H1 (cell line): ENCODE results near the gene CAPN7. TPM values are rescaled to one million over a fixed set of nuclear protein-coding genes. Genes with fewer than 3 reads are reported as not detected.

Experiments
- CTCF ChIA-PET: fragments of 300-600 bp; sonication (Branson Sonifier 250); formaldehyde crosslinking; loops from one replicate; lab custom pipeline; 2021; ENCODE audit not compliant: partially characterized antibody; lab: Charles Lee
- POLR2A ChIA-PET: fragments of 300-600 bp; sonication (Branson Sonifier 250); formaldehyde crosslinking; loops from one replicate; lab custom pipeline; 2021; ENCODE audit warnings: inconsistent platforms; ENCODE audit not compliant: partially characterized antibody; lab: Charles Lee
- DNase-seq, 2 experiments: peaks; one replicate each; pipeline versions ENCODE4 v3.0.0 to v3.0.0-alpha.2; 2010 to 2022; ENCODE audit warnings: low spot score in 2 of 2, low read depth in 1 of 2, mixed read lengths in 1 of 2
- FAIRE-seq: peaks from 2 replicates; lab custom pipeline; 2011; peaks lifted over from hg19 to GRCh38; lab: Jason Lieb, UNC
- H2AFZ ChIP-seq: 2 replicates; pipeline ENCODE4 v1.8.1; 2012; ENCODE audit warnings: low read length, inconsistent platforms
- H2AK5ac ChIP-seq: 2 replicates; pipeline ENCODE4 v1.6.1; 2013; ENCODE audit warnings: low read depth, low read length
- H2BK120ac ChIP-seq: replicated peaks from 2 replicates; pipeline ENCODE3; 2013; ENCODE audit warnings: low read depth, low read length, inconsistent platforms
- H2BK12ac ChIP-seq: 2 replicates; pipeline ENCODE4 v1.6.1; 2013; ENCODE audit warnings: low read depth, low read length
- H2BK15ac ChIP-seq: 2 replicates; pipeline ENCODE4 v1.6.1; 2013; ENCODE audit warnings: low read length
- H2BK20ac ChIP-seq: 2 replicates; pipeline ENCODE4 v1.6.1; 2013; ENCODE audit warnings: low read length
- H2BK5ac ChIP-seq: 2 replicates; pipeline ENCODE4 v1.6.1; 2013; ENCODE audit warnings: low read depth, low read length
- H3K14ac ChIP-seq: 2 replicates; pipeline ENCODE4 v1.6.1; 2013; ENCODE audit warnings: inconsistent platforms; ENCODE audit not compliant: insufficient read length
- H3K18ac ChIP-seq: 2 replicates; pipeline ENCODE4 v1.6.1; 2013; ENCODE audit warnings: low read length; ENCODE audit errors: extremely low read depth
- H3K23ac ChIP-seq: 2 replicates; pipeline ENCODE4 v1.6.1; 2013; ENCODE audit warnings: inconsistent platforms; ENCODE audit not compliant: insufficient read length
- H3K23me2 ChIP-seq: 2 replicates; pipeline ENCODE4 v1.6.1; 2013; ENCODE audit warnings: low read depth, low read length
- H3K27ac ChIP-seq: 2 replicates; pipeline ENCODE4 v1.6.1; 2011; ENCODE audit warnings: low read depth, low read length, inconsistent platforms
- H3K27me3 ChIP-seq, 4 experiments: replicated peaks in 1 of 4; 1 replicate in 1 of 4; 2 replicates in 3 of 4; pipeline versions ENCODE4 v1.6.1 to v1.8.1; 2011 to 2013; ENCODE audit warnings: low read length in 3 of 4, mild to moderate bottlenecking in 3 of 4, inconsistent platforms in 2 of 4, mixed read lengths in 2 of 4, moderate library complexity in 1 of 4; ENCODE audit not compliant: control insufficient read depth in 3 of 4, insufficient read depth in 3 of 4; ENCODE audit errors: extremely low read depth in 1 of 4
- H3K36me3 ChIP-seq, 4 experiments: 2 replicates each; pipeline versions ENCODE4 v1.6.1 to v1.8.1; 2011 to 2013; ENCODE audit warnings: mild to moderate bottlenecking in 4 of 4, low read length in 3 of 4, moderate library complexity in 2 of 4, control low read depth in 1 of 4, inconsistent platforms in 1 of 4; ENCODE audit not compliant: insufficient read depth in 4 of 4, control insufficient read depth in 2 of 4
- H3K4ac ChIP-seq: replicated peaks from 2 replicates; pipeline ENCODE3; 2013; ENCODE audit warnings: low read length, low read depth, mixed read lengths, inconsistent platforms; ENCODE audit not compliant: insufficient read length
- H3K4me1 ChIP-seq, 4 experiments: replicated peaks in 1 of 4; 1 replicate in 1 of 4; 2 replicates in 3 of 4; pipeline versions ENCODE4 v1.6.1 to v1.8.1; 2011 to 2013; ENCODE audit warnings: low read length in 3 of 4, inconsistent platforms in 2 of 4, mixed read lengths in 1 of 4; ENCODE audit not compliant: insufficient read depth in 4 of 4, control insufficient read depth in 3 of 4
- H3K4me2 ChIP-seq, 2 experiments: 2 replicates each; pipeline versions ENCODE4 v1.6.1 to v1.8.1; 2011 to 2013; ENCODE audit warnings: low read depth in 2 of 2, low read length in 2 of 2, control low read depth in 1 of 2, inconsistent platforms in 1 of 2, mild to moderate bottlenecking in 1 of 2; ENCODE audit not compliant: insufficient read depth in 1 of 2
- H3K4me3 ChIP-seq, 4 experiments: fragments of 200-600, 300-600 bp in 1 of 4; sonication (generic), shearing (Covaris generic), sonication (Bioruptor Twin) in 1 of 4; 2 replicates each; pipeline versions ENCODE4 v1.5.1 to v1.8.1; 2011 to 2016; ENCODE audit warnings: low read length in 4 of 4, low read depth in 3 of 4, control low read depth in 2 of 4, inconsistent platforms in 2 of 4, mild to moderate bottlenecking in 2 of 4, mixed read lengths in 1 of 4, moderate library complexity in 1 of 4; ENCODE audit not compliant: insufficient read depth in 2 of 4; ENCODE audit errors: extremely low read depth in 1 of 4
- H3K56ac ChIP-seq: replicated peaks from 2 replicates; pipeline ENCODE3; 2013; ENCODE audit warnings: low read depth, mild to moderate bottlenecking, mixed read lengths, low read length, inconsistent platforms; ENCODE audit not compliant: insufficient read length
- H3K79me1 ChIP-seq: 2 replicates; pipeline ENCODE4 v1.6.1; 2013; ENCODE audit warnings: low read depth, low read length, control low read depth
- H3K79me2 ChIP-seq, 2 experiments: 2 replicates each; pipeline versions ENCODE4 v1.6.1 to v1.8.1; 2012 to 2013; ENCODE audit warnings: low read length in 2 of 2, mild to moderate bottlenecking in 2 of 2, inconsistent platforms in 1 of 2; ENCODE audit not compliant: insufficient read depth in 2 of 2, control insufficient read depth in 1 of 2
- H3K9ac ChIP-seq, 4 experiments: replicated peaks in 1 of 4; 1 replicate in 1 of 4; 2 replicates in 3 of 4; pipeline versions ENCODE4 v1.6.1 to v1.8.1; 2011 to 2013; ENCODE audit warnings: low read depth in 3 of 4, low read length in 3 of 4, control low read depth in 2 of 4, mild to moderate bottlenecking in 2 of 4, moderate library complexity in 2 of 4, inconsistent platforms in 1 of 4; ENCODE audit errors: extremely low read depth in 1 of 4
- H3K9me3 ChIP-seq, 2 experiments: 2 replicates each; pipeline versions ENCODE4 v1.6.1 to v1.8.1; 2012 to 2013; ENCODE audit warnings: mild to moderate bottlenecking in 2 of 2, moderate library complexity in 2 of 2, control low read depth in 1 of 2, inconsistent platforms in 1 of 2, low read depth in 1 of 2, low read length in 1 of 2, mixed read lengths in 1 of 2; ENCODE audit not compliant: insufficient read depth in 2 of 2
- H4K20me1 ChIP-seq, 2 experiments: replicated peaks in 1 of 2; 2 replicates each; pipeline versions ENCODE3 to v1.8.1; 2011 to 2013; ENCODE audit warnings: inconsistent platforms in 2 of 2, low read length in 2 of 2, mild to moderate bottlenecking in 1 of 2; ENCODE audit not compliant: insufficient read depth in 2 of 2, control insufficient read depth in 1 of 2
- H4K5ac ChIP-seq: 2 replicates; pipeline ENCODE4 v1.6.1; 2013; ENCODE audit warnings: low read length, low read depth, mixed read lengths, inconsistent platforms; ENCODE audit not compliant: insufficient read length
- H4K8ac ChIP-seq: 2 replicates; pipeline ENCODE4 v1.8.0; 2013; ENCODE audit warnings: mild to moderate bottlenecking, moderate library complexity, low read length, inconsistent platforms; ENCODE audit not compliant: insufficient read depth; ENCODE audit errors: extremely low read depth
- H4K91ac ChIP-seq: replicated peaks from 2 replicates; pipeline ENCODE3; 2013; ENCODE audit warnings: low read length, mixed read lengths, inconsistent platforms; ENCODE audit not compliant: insufficient read length
- CTBP2 ChIP-seq: IDR thresholded peaks from 2 replicates; pipeline ENCODE4 v1.7.0; 2011; ENCODE audit warnings: borderline replicate concordance, mild to moderate bottlenecking, moderate library complexity, mixed read lengths, low read length; ENCODE audit not compliant: insufficient read depth, insufficient read length
- EGR1 ChIP-seq: IDR thresholded peaks from 2 replicates; pipeline ENCODE4 v1.6.1; 2011; ENCODE audit warnings: low read depth, low read length, borderline replicate concordance
- JUN ChIP-seq: IDR thresholded peaks from 2 replicates; pipeline ENCODE4 v1.6.1; 2011; ENCODE audit warnings: low read depth, mild to moderate bottlenecking, improper control_type of control experiment, low read length
- POLR2A ChIP-seq, 2 experiments: IDR thresholded peaks; 1 replicate in 1 of 2; 2 replicates in 1 of 2; pipeline ENCODE4 v1.6.1; 2011; ENCODE audit warnings: low read depth in 2 of 2, low read length in 2 of 2, mild to moderate bottlenecking in 2 of 2; ENCODE audit errors: control extremely low read depth in 1 of 2
- SRF ChIP-seq: IDR thresholded peaks from 2 replicates; pipeline ENCODE4 v1.6.1; 2011; ENCODE audit warnings: mild to moderate bottlenecking, low read depth, low read length, moderate library complexity
- WGBS, 2 experiments: shearing (Covaris generic) in 1 of 2; methylation state at CpG; one replicate each; pipeline versions ENCODE4 v1.1.6 to v1.1.7; 2013 to 2015; ENCODE audit warnings: low lambda C conversion rate in 2 of 2, mixed read lengths in 2 of 2, inconsistent platforms in 1 of 2, low coverage in 1 of 2, missing lambda C conversion rate in 1 of 2; ENCODE audit not compliant: insufficient replicate concordance in 2 of 2, insufficient coverage in 1 of 2, insufficient read length in 1 of 2; ENCODE audit errors: extremely low coverage in 1 of 2, missing lambda C conversion rate in 1 of 2; 5-methylcytosine and 5-hydroxymethylcytosine counted together
- polyA plus RNA-seq, 7 experiments: library from polyadenylated mRNA; depleted of rRNA in 3 of 7; stranded (reverse) in 5 of 7; unstranded in 2 of 7; fragments of >200 nt in 5 of 7; fragments of 200-250 nt in 2 of 7; gene quantifications; 1 replicate in 5 of 7; 2 replicates in 1 of 7; 4 replicates in 1 of 7; pipeline versions ENCODE4 v1.2.1 to v1.2.3, GENCODE V29; 2011 to 2013; ENCODE audit warnings: missing spikeins in 2 of 7, mixed read lengths in 2 of 7
- total RNA-seq: library from RNA; stranded (reverse); fragmentation: NEBNext Ultra II Directional; extraction: Animal tissue kit (Norgen Biotek cat#: 25700); gene quantifications from 2 replicates; pipeline ENCODE4 v1.2.1, GENCODE V29; 2021

CAPN7 gene
- total and polyA plus RNA-seq, 2 of the 8 experiments (the other 6 are each of a cell fraction or from before 2014, with no cell fraction given) = 5.3 to 13.2 TPM

DNA sequence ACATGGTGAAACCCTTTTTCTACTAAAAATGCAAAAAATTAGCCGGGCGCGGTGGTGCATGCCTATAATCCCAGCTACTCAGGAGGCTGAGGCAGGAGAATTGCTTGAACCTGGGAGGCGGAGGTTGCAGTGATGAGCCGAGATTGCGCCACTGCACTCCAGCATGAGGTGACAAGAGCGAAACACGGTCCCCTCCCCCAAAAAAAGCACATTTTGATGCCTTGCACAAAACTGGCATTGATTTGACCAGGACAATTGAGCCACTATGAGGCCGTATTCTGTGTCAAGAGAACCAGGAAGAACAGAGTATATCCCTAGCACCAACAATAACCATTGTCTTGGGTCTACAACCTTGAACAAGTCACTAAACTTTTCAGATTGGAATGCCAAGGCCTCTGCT lies 75.8 kb downstream of the CAPN7 start:
- CTCF ChIA-PET = interaction anchor here (1.2 to 13.8 kb wide), 7 partner anchors 14 to 123 kb away, joined by 3 to 180 read pairs (median 6); no protein-coding TSS in a partner anchor
- Histone ChIP-seq H3K4ac (no peak overlapping the region), H2BK5ac (no peak overlapping the region), H4K20me1 (peaks cover 2 to 8% of the 10 kb centered on the region in 2 experiments), H3K79me1 (peaks cover 3% of the 10 kb centered on the region), H3K4me1 (peaks cover 0 to 18% (median 5%) of the 10 kb centered on the region in 4 experiments; a peak in 4 of 7 replicates), H3K18ac (no peak overlapping the region), H3K9ac (no peak overlapping the region), H3K56ac (no peak overlapping the region), H2BK12ac (no peak overlapping the region), H2BK20ac (no peak overlapping the region), H2AK5ac (no peak overlapping the region), H4K8ac (no peak overlapping the region), H3K14ac (no peak overlapping the region), H3K27ac (no peak overlapping the region), H3K4me3 (no peak overlapping the region), H3K79me2 (no peaks in the 10 kb centered on the region), H3K27me3 (no peaks in the 10 kb centered on the region), H4K91ac (no peak overlapping the region), H4K5ac (no peak overlapping the region), H2BK120ac (no peak overlapping the region), H3K36me3 (no peaks in the 10 kb centered on the region), H3K4me2 (no peak overlapping the region), H2AFZ (no peak overlapping the region), H3K23ac (no peak overlapping the region), H3K23me2 (no peaks in the 10 kb centered on the region), H3K9me3 (no peaks in the 10 kb centered on the region), H2BK15ac (0 out of 2 replicates have a peak overlapping the region, but pooled peaks have one; percentile 61)
- DNase-seq (no peak), FAIRE-seq (no peak)
- POLR2A ChIA-PET = no interaction called here
- WGBS, 2 experiments = 92% methylated on average over 9 of the region's 9 CpGs; no CpG with 5 or more reads in 1 of the 2 experiments
- no peak for TF ChIP-seq CTBP2
- TF ChIP-seq POLR2A (IDR thresholded peaks at IDR 0.05; ENCODE audit: control extremely low read depth in 1 of 2, low read depth in 2 of 2, low read length in 2 of 2) = no peak
- TF ChIP-seq EGR1 = no peak
- no peak for TF ChIP-seq SRF
- no peak for TF ChIP-seq JUN
